HCT116 (cell line): Measurements from ENCODE around the gene RAD54L2. TPM values are rescaled to one million over a fixed set of nuclear protein-coding genes. Genes with fewer than 3 reads are reported as not detected.

Experiments
- ATAC-seq: fragments of 200-7000 bp; cut with Tn5 transposase; 2 replicates; pipeline ENCODE4 v1.9.1; 2020; ENCODE audit warnings: mild to moderate bottlenecking, moderate library complexity
- BruUV-seq: library from RNA; stranded (reverse); fragments of 400-500 nt; replicated peaks from 2 replicates; lab custom pipeline; 2021; lab: Mats Ljungman, UMichigan
- CTCF ChIA-PET: fragments of 300-600 bp; sonication (Branson Sonifier 250); formaldehyde crosslinking; loops from one replicate; lab custom pipeline; 2021; ENCODE audit warnings: antibody characterized with exemption; lab: Charles Lee
- POLR2A ChIA-PET: fragments of 300-600, 350-600 bp; sonication (Branson Sonifier 250); formaldehyde crosslinking; loops from one replicate; lab custom pipeline; 2021; ENCODE audit warnings: antibody characterized with exemption; lab: Charles Lee
- RAD21 ChIA-PET, 2 experiments: fragments of 300-600 bp; sonication (Branson Sonifier 250); formaldehyde crosslinking; loops; one replicate each; lab custom pipeline; 2023; ENCODE audit warnings: low total read pairs in 2 of 2; ENCODE audit not compliant: uncharacterized antibody in 2 of 2, unreplicated experiment in 2 of 2, low non-redundant PET in 1 of 2; lab: Charles Lee
- DNase-seq: peaks from one replicate; pipeline ENCODE4 v3.0.0-alpha.2; 2010; ENCODE audit warnings: low read depth, low spot score
- H2AFZ ChIP-seq: fragments of 200-600 bp; shearing (Covaris generic), sonication (generic); 2 replicates; pipeline ENCODE4 v1.6.1; 2017; ENCODE audit warnings: low read depth, mixed run types, mixed read lengths, antibody characterized with exemption, low read length; ENCODE audit not compliant: poor library complexity, severe bottlenecking
- H3K27ac ChIP-seq: 2 replicates; pipeline ENCODE4 v1.5.1; 2012; ENCODE audit warnings: low read depth, low read length
- H3K27me3 ChIP-seq: fragments of 200-600 bp; sonication (generic); 2 replicates; pipeline ENCODE4 v1.6.1; 2016; ENCODE audit warnings: mixed run types, low read length, mixed read lengths; ENCODE audit not compliant: insufficient read depth
- H3K36me3 ChIP-seq, 2 experiments: fragments of 200-500 bp in 1 of 2; fragments of 200-600 bp in 1 of 2; sonication (Bioruptor generic) in 1 of 2; sonication (generic) in 1 of 2; 2 replicates each; pipeline versions ENCODE4 v1.5.1 to v1.6.1; 2014 to 2016; ENCODE audit warnings: low read length in 2 of 2, inconsistent platforms in 1 of 2, mixed read lengths in 1 of 2, mixed run types in 1 of 2; ENCODE audit not compliant: insufficient read depth in 2 of 2, control insufficient read depth in 1 of 2
- H3K4me1 ChIP-seq, 2 experiments: fragments of 200-600 bp in 1 of 2; sonication (generic) in 1 of 2; 2 replicates each; pipeline versions ENCODE4 v1.5.1 to v1.6.1; 2012 to 2017; ENCODE audit warnings: low read length in 2 of 2, inconsistent platforms in 1 of 2, mild to moderate bottlenecking in 1 of 2, mixed read lengths in 1 of 2, mixed run types in 1 of 2, moderate library complexity in 1 of 2; ENCODE audit not compliant: insufficient read depth in 2 of 2, control insufficient read depth in 1 of 2
- H3K4me2 ChIP-seq: fragments of 200-600 bp; sonication (generic); 2 replicates; pipeline ENCODE4 v1.6.1; 2017; ENCODE audit warnings: mixed run types, low read length, mixed read lengths
- H3K4me3 ChIP-seq, 2 experiments: fragments of 200-600 bp in 1 of 2; sonication (generic) in 1 of 2; replicated peaks in 1 of 2; 2 replicates each; pipeline ENCODE4 v1.5.1; 2011 to 2016; ENCODE audit warnings: low read length in 2 of 2, control low read depth in 1 of 2, low read depth in 1 of 2, mild to moderate bottlenecking in 1 of 2, mixed read lengths in 1 of 2, mixed run types in 1 of 2
- H3K79me2 ChIP-seq: fragments of 200-600 bp; sonication (generic); 2 replicates; pipeline ENCODE4 v1.6.1; 2017; ENCODE audit warnings: mild to moderate bottlenecking, mixed run types, low read length, moderate library complexity, mixed read lengths; ENCODE audit not compliant: insufficient read depth
- H3K9ac ChIP-seq: fragments of 200-600 bp; sonication (generic); 2 replicates; pipeline ENCODE4 v1.6.1; 2016; ENCODE audit warnings: low read length, mixed read lengths
- H3K9me2 ChIP-seq: fragments of 200-600 bp; sonication (generic), shearing (Covaris generic); 2 replicates; pipeline ENCODE4 v1.6.1; 2017; ENCODE audit warnings: mixed run types, mild to moderate bottlenecking, moderate library complexity; ENCODE audit not compliant: insufficient read depth
- H3K9me3 ChIP-seq, 2 experiments: fragments of 200-500 bp in 1 of 2; fragments of 200-600 bp in 1 of 2; sonication (Bioruptor generic) in 1 of 2; sonication (generic) in 1 of 2; 2 replicates each; pipeline ENCODE4 v1.6.1; 2014 to 2017; ENCODE audit warnings: low read length in 2 of 2, mixed read lengths in 2 of 2, inconsistent platforms in 1 of 2, low read depth in 1 of 2, mild to moderate bottlenecking in 1 of 2, mixed run types in 1 of 2, moderate library complexity in 1 of 2; ENCODE audit not compliant: control insufficient read depth in 1 of 2, insufficient read depth in 1 of 2
- H4K20me1 ChIP-seq: fragments of 200-600 bp; sonication (generic), shearing (Covaris generic); 2 replicates; pipeline ENCODE4 v1.6.1; 2017; ENCODE audit warnings: mixed run types, mild to moderate bottlenecking, moderate library complexity; ENCODE audit not compliant: insufficient read depth
- ATF3 ChIP-seq: IDR thresholded peaks from 2 replicates; pipeline ENCODE4 v1.6.1; 2012
- CTCF ChIP-seq, 3 experiments: fragments of 200-600 bp in 1 of 3; sonication (generic) in 1 of 3; IDR thresholded peaks in 2 of 3; conservative IDR thresholded peaks in 1 of 3; 2 replicates each; pipeline ENCODE4 v1.5.1; 2012 to 2017; ENCODE audit warnings: low read depth in 2 of 3, low read length in 2 of 3, antibody characterized with exemption in 1 of 3, borderline replicate concordance in 1 of 3, control low read depth in 1 of 3, mild to moderate bottlenecking in 1 of 3, mixed read lengths in 1 of 3, mixed run types in 1 of 3, moderate library complexity in 1 of 3; ENCODE audit not compliant: insufficient read depth in 1 of 3
- EGR1 ChIP-seq: IDR thresholded peaks from 2 replicates; pipeline ENCODE4 v1.6.1; 2012; ENCODE audit warnings: low read depth
- FOSL1 ChIP-seq: IDR thresholded peaks from 2 replicates; pipeline ENCODE4 v1.6.1; 2012; ENCODE audit warnings: low read depth
- JUND ChIP-seq: IDR thresholded peaks from 2 replicates; pipeline ENCODE4 v1.6.1; 2012
- MAX ChIP-seq: IDR thresholded peaks from 2 replicates; pipeline ENCODE4 v1.6.1; 2012
- POLR2A ChIP-seq: IDR thresholded peaks from 2 replicates; pipeline ENCODE4 v1.7.0; 2011; ENCODE audit warnings: borderline replicate concordance; ENCODE audit not compliant: insufficient read depth, insufficient read length; ENCODE audit errors: extremely low read depth
- POLR2AphosphoS5 ChIP-seq: IDR thresholded peaks from 2 replicates; pipeline ENCODE4 v1.6.1; 2011; ENCODE audit warnings: mild to moderate bottlenecking, low read depth, low read length, moderate library complexity
- SP1 ChIP-seq: IDR thresholded peaks from 2 replicates; pipeline ENCODE4 v1.6.1; 2012; ENCODE audit warnings: low read depth
- SRF ChIP-seq: IDR thresholded peaks from 2 replicates; pipeline ENCODE4 v1.6.1; 2012; ENCODE audit warnings: low read depth
- ZFX ChIP-seq: fragments of 450-650 bp; IDR thresholded peaks from 2 replicates; pipeline ENCODE4 v1.6.1; 2017
- ZNF274 ChIP-seq: fragments of 200-500 bp; sonication (Bioruptor generic); IDR thresholded peaks from 2 replicates; pipeline ENCODE4 v1.6.1; 2014; ENCODE audit warnings: mild to moderate bottlenecking, low read depth, low read length, inconsistent platforms
- intact Hi-C: fragments of 100-400 bp; cut with micrococcal nuclease; formaldehyde crosslinking; loops from 2 replicates; pipeline ENCODE4 v1.10.0; 2022
- total RNA-seq: library from RNA; stranded (reverse); gene quantifications from one replicate; pipeline ENCODE4 v1.2.1, GENCODE V29; 2021; ENCODE audit not compliant: unreplicated experiment

Gene RAD54L2
- total RNA-seq, 1 experiment from 2014 or later, result 20.2 TPM

GRCh38 chr3:51578238-51578637 is 39.7 kb downstream of the RAD54L2 start:
- intact Hi-C loops, result no loop called here
- DNase-seq (no peak), ATAC-seq (no peak)
- Histone ChIP-seq H4K20me1 (no peaks in the 10 kb centered on the region), H3K27me3 (no peaks in the 10 kb centered on the region), H3K4me2 (no peak overlapping the region), H3K9ac (no peak overlapping the region), H3K9me2 (no peaks in the 10 kb centered on the region), H3K4me1 (no peaks in the 10 kb centered on the region), H3K4me3 (no peak overlapping the region), H3K27ac (no peak overlapping the region)
- RAD21 ChIA-PET, result no interaction called here
- POLR2A ChIA-PET, result no interaction called here
- CTCF ChIA-PET, result no interaction called here
- no TSS peak for BruUV-seq
- no peak for TF ChIP-seq MAX
- TF ChIP-seq CTCF (IDR thresholded peaks at IDR 0.05 in 2 of 3, conservative IDR thresholded peaks at IDR 0.05 in 1 of 3; ENCODE audit: borderline replicate concordance in 1 of 3, insufficient read depth in 1 of 3, low read depth in 2 of 3, low read length in 2 of 3), result no peak
- no peak for TF ChIP-seq FOSL1
- TF ChIP-seq JUND, result no peak
- no peak for TF ChIP-seq POLR2A
- TF ChIP-seq ATF3, result no peak
- no peak for TF ChIP-seq SP1
- TF ChIP-seq SRF, result no peak
- no peak for TF ChIP-seq ZFX
- TF ChIP-seq ZNF274, result no peak
- no peak for TF ChIP-seq EGR1
- no peak for TF ChIP-seq POLR2AphosphoS5
- TF ChIP-seq, all 23 proteins: peak for 0
- Histone ChIP-seq H3K79me2 (peaks cover 12% of the 10 kb centered on the region; the same call in 1 of the 2 replicates), H3K9me3 (no peaks in the 10 kb centered on the region), H2AFZ (no peak overlapping the region), H3K36me3 (no peaks in the 10 kb centered on the region)
